A172 (cell line): ENCODE results near the gene MSH3. TPM values are rescaled to one million over a fixed set of nuclear protein-coding genes. Genes with fewer than 3 reads are reported as not detected.

Experiments used
- DNase-seq: peaks from one replicate; pipeline ENCODE4 v3.0.0-alpha.2; 2015; ENCODE audit warnings: low spot score
- total RNA-seq: library from RNA; depleted of rRNA; stranded (reverse); fragments of >200 nt; shearing (Covaris generic); gene quantifications from 2 replicates; pipeline ENCODE4 v1.2.3, GENCODE V29; 2014; rRNA removed

Gene MSH3
- total RNA-seq, 1 experiment from 2014 or later, result 21.4 TPM

- DNase-seq, result no peak
These were observed 251.0 kb downstream of the MSH3 start for GRCh38 chr5:80905405-80905804.

- no peak for DNase-seq
These were observed 258.0 kb downstream of the MSH3 start for GRCh38 chr5:80912479-80912878.

DNA sequence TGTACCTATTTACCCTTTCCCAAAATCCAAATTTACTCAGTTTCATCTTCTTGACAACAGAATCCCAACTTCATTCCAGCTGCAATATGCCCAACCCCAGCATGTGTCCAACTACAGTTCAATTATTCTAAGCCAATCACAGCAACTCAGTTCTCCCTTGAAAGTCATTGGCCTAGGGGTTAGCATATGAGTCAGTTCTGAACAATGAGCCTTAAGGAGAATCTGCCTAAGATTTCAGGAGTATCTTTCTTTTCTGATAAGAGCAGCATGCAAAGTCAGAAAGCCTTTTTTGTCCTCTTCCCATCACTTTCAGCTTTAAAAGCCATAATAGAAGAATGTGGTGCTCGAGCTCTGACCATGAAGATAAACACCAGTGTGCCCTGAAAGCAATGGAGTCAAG is 261.3 kb downstream of the MSH3 start:
- no peak for DNase-seq

DNA sequence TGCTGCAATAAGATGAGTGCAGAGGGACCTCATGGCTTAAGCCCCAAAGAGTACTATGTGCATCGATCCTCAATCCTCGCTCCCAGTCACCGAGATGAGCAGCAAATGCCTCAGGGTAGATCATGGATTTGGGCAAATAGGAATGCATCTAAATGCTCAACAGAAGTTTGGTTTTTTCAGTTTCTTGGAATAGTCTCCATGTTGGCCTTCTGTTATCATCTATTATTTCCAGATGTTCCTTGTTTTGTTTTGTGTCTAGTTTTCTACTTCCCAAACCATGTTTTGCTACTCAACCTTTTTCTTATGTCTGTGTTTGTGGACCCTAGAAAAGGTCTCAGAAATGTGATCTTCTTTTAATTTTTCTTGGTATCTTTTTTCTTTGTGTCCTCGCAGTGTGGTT is 262.2 kb downstream of the MSH3 start:
- no peak for DNase-seq

DNA sequence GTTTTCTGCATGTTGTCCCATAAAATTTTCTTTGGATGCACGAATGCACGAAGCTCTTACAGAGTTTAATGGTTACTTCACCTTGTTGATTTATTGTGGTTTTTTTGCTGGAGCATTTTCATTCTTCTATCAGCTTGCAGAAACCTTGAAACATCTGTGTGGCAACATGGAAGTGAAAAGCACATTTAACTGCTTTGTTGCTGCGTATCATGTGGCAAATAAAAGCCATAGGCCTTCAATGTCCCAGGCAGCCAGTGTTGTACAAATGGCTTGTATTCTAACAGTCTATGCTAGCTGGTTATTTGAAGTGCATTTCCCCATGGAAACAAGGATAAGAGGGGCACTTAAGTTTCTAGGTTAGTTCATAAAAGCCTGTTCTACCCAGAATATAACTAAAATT is 263.2 kb downstream of the MSH3 start:
- DNase-seq, result no peak

GRCh38 chr5:80919678-80920196 is 265.3 kb downstream of the MSH3 start:
- DNase-seq, result no peak

GRCh38 chr5:80920333-80920732 is 265.9 kb downstream of the MSH3 start:
- no peak for DNase-seq

DNA sequence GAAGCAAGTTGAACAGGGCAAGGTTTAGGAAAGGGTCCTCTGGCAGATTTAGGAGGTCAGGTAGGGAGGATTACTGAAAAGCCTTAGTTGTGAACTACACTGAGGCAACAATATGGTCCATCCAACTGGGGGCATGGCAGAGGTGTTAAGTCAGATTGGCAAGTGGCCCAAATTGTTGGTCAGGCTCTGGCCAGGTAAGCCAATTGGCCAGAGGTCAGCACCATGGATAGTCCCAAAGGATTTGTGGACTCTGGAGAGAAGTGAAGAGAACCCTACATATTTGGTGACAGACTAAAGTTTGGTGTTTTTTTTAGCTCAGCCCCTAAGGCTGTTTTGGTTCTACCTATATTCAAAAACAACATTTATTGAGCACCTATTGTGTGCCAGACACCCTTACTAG is 266.6 kb downstream of the MSH3 start:
- DNase-seq, result peak; percentile 4

GRCh38 chr5:80925931-80926330 is 271.5 kb downstream of the MSH3 start:
- no peak for DNase-seq

Other genes with a start within 250 kb of the MSH3 start
- 21.4 and 31.6 TPM in 2 replicates for gene ZFYVE16, start 246.6 kb upstream of the MSH3 start, total RNA-seq
- gene FAM151B, start 166.6 kb upstream of the MSH3 start, total RNA-seq, result 0.98 and 1.9 TPM in 2 replicates
- gene ANKRD34B, start 84.4 kb upstream of the MSH3 start, total RNA-seq, result not detected in 2 replicates
- 147 and 155 TPM in 2 replicates for gene DHFR, start 331 bp downstream of the MSH3 start, total RNA-seq